ENCODE measurements around the gene ADGRV1.

Gene ADGRV1

GRCh38 chr5:90849939-90850338, 291.3 kb downstream of the ADGRV1 start:
- DNase-seq = no peak

GRCh38 chr5:90852531-90852930, 293.9 kb downstream of the ADGRV1 start:
- H3K4me1 ChIP-seq (ENCODE audit: insufficient read depth, low read length) = no peaks in the 10 kb centered on the region
- no peak for DNase-seq
- no peak for TF ChIP-seq CTCF (IDR thresholded peaks at IDR 0.05; ENCODE audit: borderline replicate concordance, extremely low read depth, low read length, poor library complexity, severe bottlenecking)
- no peak for TF ChIP-seq EZH2 (IDR thresholded peaks at IDR 0.05; ENCODE audit: borderline replicate concordance, low read depth, low read length, severe bottlenecking)

More at GRCh38 chr5:90849939-90850338, 291.3 kb downstream of the ADGRV1 start:
- Histone ChIP-seq H3K36me3 (ENCODE audit: insufficient read depth, low read length) (no peaks in the 10 kb centered on the region), H3K4me1 (ENCODE audit: insufficient read depth, low read length) (no peaks in the 10 kb centered on the region), H4K20me1 (ENCODE audit: insufficient read depth, low read length) (no peaks in the 10 kb centered on the region), H3K4me3 (ENCODE audit: low read depth in 1 of 2, low read length in 2 of 2) (no peak overlapping the region), H3K9ac (ENCODE audit: low read depth, low read length) (no peak overlapping the region), H2AFZ (ENCODE audit: low read depth, low read length) (no peak overlapping the region), H3K79me2 (ENCODE audit: insufficient read depth, low read length) (no peaks in the 10 kb centered on the region), H3K27me3 (ENCODE audit: insufficient read depth, low read length, poor library complexity) (no peaks in the 10 kb centered on the region), H3K27ac (ENCODE audit: low read length) (no peak overlapping the region), H3K9me3 (ENCODE audit: insufficient read depth, low read length, severe bottlenecking) (no peaks in the 10 kb centered on the region), H3K4me2 (ENCODE audit: insufficient read depth, low read length) (no peak overlapping the region)
- TF ChIP-seq CTCF (IDR thresholded peaks at IDR 0.05; ENCODE audit: borderline replicate concordance, extremely low read depth, low read length, poor library complexity, severe bottlenecking) = no peak
- no peak for TF ChIP-seq EZH2 (IDR thresholded peaks at IDR 0.05; ENCODE audit: borderline replicate concordance, low read depth, low read length, severe bottlenecking)
- no peak for ATAC-seq (ENCODE audit: insufficient read depth, low read depth)

GRCh38 chr5:90853750-90854149, 295.2 kb downstream of the ADGRV1 start:
- no peaks in the 10 kb centered on the region for H3K27me3 ChIP-seq (ENCODE audit: insufficient read depth, low read length, poor library complexity)
- ATAC-seq (ENCODE audit: insufficient read depth, low read depth) (no peak), DNase-seq (no peak)
- no peak overlapping the region for H3K27ac ChIP-seq (ENCODE audit: low read length)
- H3K79me2 ChIP-seq (ENCODE audit: insufficient read depth, low read length) = no peaks in the 10 kb centered on the region
- no peaks in the 10 kb centered on the region for H4K20me1 ChIP-seq (ENCODE audit: insufficient read depth, low read length)
- no peak overlapping the region for H3K4me3 ChIP-seq (ENCODE audit: low read depth in 1 of 2, low read length in 2 of 2)
- H3K4me2 ChIP-seq (ENCODE audit: insufficient read depth, low read length) = no peak overlapping the region
- no peaks in the 10 kb centered on the region for H3K4me1 ChIP-seq (ENCODE audit: insufficient read depth, low read length)
- H3K36me3 ChIP-seq (ENCODE audit: insufficient read depth, low read length) = no peaks in the 10 kb centered on the region
- no peak for TF ChIP-seq EZH2 (IDR thresholded peaks at IDR 0.05; ENCODE audit: borderline replicate concordance, low read depth, low read length, severe bottlenecking)
- TF ChIP-seq CTCF (IDR thresholded peaks at IDR 0.05; ENCODE audit: borderline replicate concordance, extremely low read depth, low read length, poor library complexity, severe bottlenecking) = no peak
- no peaks in the 10 kb centered on the region for H3K9me3 ChIP-seq (ENCODE audit: insufficient read depth, low read length, severe bottlenecking)
- H2AFZ ChIP-seq (ENCODE audit: low read depth, low read length) = no peak overlapping the region
- no peak overlapping the region for H3K9ac ChIP-seq (ENCODE audit: low read depth, low read length)

More at GRCh38 chr5:90852531-90852930, 293.9 kb downstream of the ADGRV1 start:
- Histone ChIP-seq H2AFZ (ENCODE audit: low read depth, low read length) (no peak overlapping the region), H3K79me2 (ENCODE audit: insufficient read depth, low read length) (no peaks in the 10 kb centered on the region), H3K9ac (ENCODE audit: low read depth, low read length) (no peak overlapping the region), H3K9me3 (ENCODE audit: insufficient read depth, low read length, severe bottlenecking) (no peaks in the 10 kb centered on the region), H3K36me3 (ENCODE audit: insufficient read depth, low read length) (no peaks in the 10 kb centered on the region), H3K4me2 (ENCODE audit: insufficient read depth, low read length) (no peak overlapping the region), H3K4me3 (ENCODE audit: low read depth in 1 of 2, low read length in 2 of 2) (no peak overlapping the region), H4K20me1 (ENCODE audit: insufficient read depth, low read length) (no peaks in the 10 kb centered on the region), H3K27me3 (ENCODE audit: insufficient read depth, low read length, poor library complexity) (no peaks in the 10 kb centered on the region), H3K27ac (ENCODE audit: low read length) (no peak overlapping the region)
- no peak for ATAC-seq (ENCODE audit: insufficient read depth, low read depth)

- no peaks in the 10 kb centered on the region for H3K27me3 ChIP-seq (ENCODE audit: insufficient read depth, low read length, poor library complexity)
- H3K4me1 ChIP-seq (ENCODE audit: insufficient read depth, low read length) = no peaks in the 10 kb centered on the region
- H3K27ac ChIP-seq (ENCODE audit: low read length) = no peak overlapping the region
- ATAC-seq (ENCODE audit: insufficient read depth, low read depth) = no peak
- H3K36me3 ChIP-seq (ENCODE audit: insufficient read depth, low read length) = no peaks in the 10 kb centered on the region
- no peak overlapping the region for H3K4me2 ChIP-seq (ENCODE audit: insufficient read depth, low read length)
- TF ChIP-seq CTCF (IDR thresholded peaks at IDR 0.05; ENCODE audit: borderline replicate concordance, extremely low read depth, low read length, poor library complexity, severe bottlenecking) = no peak
- TF ChIP-seq EZH2 (IDR thresholded peaks at IDR 0.05; ENCODE audit: borderline replicate concordance, low read depth, low read length, severe bottlenecking) = no peak
- H3K9ac ChIP-seq (ENCODE audit: low read depth, low read length) = no peak overlapping the region
- no peak for DNase-seq
- H3K9me3 ChIP-seq (ENCODE audit: insufficient read depth, low read length, severe bottlenecking) = no peaks in the 10 kb centered on the region
- no peak overlapping the region for H3K4me3 ChIP-seq (ENCODE audit: low read depth in 1 of 2, low read length in 2 of 2)
- no peaks in the 10 kb centered on the region for H3K79me2 ChIP-seq (ENCODE audit: insufficient read depth, low read length)
- no peak overlapping the region for H2AFZ ChIP-seq (ENCODE audit: low read depth, low read length)
- H4K20me1 ChIP-seq (ENCODE audit: insufficient read depth, low read length) = no peaks in the 10 kb centered on the region
These were observed 295.6 kb downstream of the ADGRV1 start for GRCh38 chr5:90854169-90854568.

All from DND-41 (cell line).